HEK293 (cell line): ENCODE measurements around the gene MPZL3.

ENCODE experiments used
- CTCF ChIA-PET: fragments of 350-600 bp; formaldehyde crosslinking; extraction: SDS; loops from one replicate; lab custom pipeline; 2021; ENCODE audit warnings: antibody characterized with exemption; lab: Yijun Ruan, JAX
- POLR2A ChIA-PET: fragments of 300-600 bp; formaldehyde crosslinking; extraction: SDS; loops from one replicate; lab custom pipeline; 2020; ENCODE audit warnings: antibody characterized with exemption, inconsistent platforms; lab: Yijun Ruan, JAX
- H3K27ac ChIP-seq: fragments of 200-500 bp; sonication (Bioruptor generic); 2 replicates; pipeline ENCODE4 v1.5.1; 2014; ENCODE audit warnings: low read depth, low read length, control low read depth, inconsistent platforms; ENCODE audit errors: extremely low read depth
- H3K36me3 ChIP-seq, 2 experiments: fragments of 200-500 bp in 1 of 2; sonication (Bioruptor generic) in 1 of 2; 1 replicate in 1 of 2; 2 replicates in 1 of 2; pipeline ENCODE4 v1.5.1; 2014 to 2017; ENCODE audit warnings: inconsistent platforms in 2 of 2, low read length in 2 of 2; ENCODE audit not compliant: control insufficient read depth in 2 of 2, insufficient read depth in 1 of 2
- H3K4me1 ChIP-seq: fragments of 200-500 bp; sonication (Bioruptor generic); 2 replicates; pipeline ENCODE4 v1.5.1; 2014; ENCODE audit warnings: mild to moderate bottlenecking, low read length, inconsistent platforms; ENCODE audit not compliant: control insufficient read depth, insufficient read depth
- H3K4me3 ChIP-seq: 2 replicates; pipeline ENCODE4 v1.5.1; 2011; ENCODE audit warnings: low read depth, mild to moderate bottlenecking, control low read depth, low read length, moderate library complexity
- H3K9me3 ChIP-seq: fragments of 200-500 bp; sonication (Bioruptor generic); 2 replicates; pipeline ENCODE4 v1.5.1; 2014; ENCODE audit warnings: low read depth, low read length, inconsistent platforms; ENCODE audit not compliant: control insufficient read depth, insufficient read depth
- GLI2 ChIP-seq: fragments of 450-650 bp; formaldehyde crosslinking; IDR thresholded peaks from 2 replicates; pipeline ENCODE4; 2017; ENCODE audit warnings: missing biosample characterization, missing genetic modification characterization, low read depth, borderline replicate concordance
- GLIS1 ChIP-seq: fragments of 450-650 bp; formaldehyde crosslinking; IDR thresholded peaks from 2 replicates; pipeline ENCODE4 v1.5.1; 2016; ENCODE audit warnings: missing biosample characterization, missing genetic modification characterization
- PRDM1 ChIP-seq: fragments of 450-650 bp; formaldehyde crosslinking; IDR thresholded peaks from 2 replicates; pipeline ENCODE4; 2016; ENCODE audit warnings: missing biosample characterization, missing genetic modification characterization
- PRDM6 ChIP-seq: fragments of 450-650 bp; formaldehyde crosslinking; IDR thresholded peaks from 2 replicates; pipeline ENCODE4 v1.5.1; 2017; ENCODE audit warnings: missing biosample characterization, missing genetic modification characterization
- TCF7L2 ChIP-seq: IDR thresholded peaks from 2 replicates; pipeline ENCODE4 v1.6.1; 2011; ENCODE audit warnings: low read depth, mild to moderate bottlenecking, inconsistent platforms, low read length, moderate library complexity, borderline replicate concordance
- ZBTB17 ChIP-seq: fragments of 450-650 bp; formaldehyde crosslinking; IDR thresholded peaks from 2 replicates; pipeline ENCODE4 v1.5.1; 2016; ENCODE audit warnings: missing biosample characterization, missing genetic modification characterization
- ZNF23 ChIP-seq: fragments of 450-650 bp; formaldehyde crosslinking; IDR thresholded peaks from 2 replicates; pipeline ENCODE4 v1.5.1; 2016; ENCODE audit warnings: missing biosample characterization, missing genetic modification characterization, borderline replicate concordance
- ZNF248 ChIP-seq: fragments of 450-650 bp; formaldehyde crosslinking; IDR thresholded peaks from 2 replicates; pipeline ENCODE4 v1.5.1; 2017; ENCODE audit warnings: missing biosample characterization, missing genetic modification characterization
- ZNF311 ChIP-seq: fragments of 450-650 bp; formaldehyde crosslinking; IDR thresholded peaks from 2 replicates; pipeline ENCODE4 v1.5.1; 2017; ENCODE audit warnings: missing biosample characterization, missing genetic modification characterization, borderline replicate concordance
- ZNF341 ChIP-seq: fragments of 450-650 bp; formaldehyde crosslinking; IDR thresholded peaks from 2 replicates; pipeline ENCODE4; 2016; ENCODE audit warnings: low read depth, missing biosample characterization, missing genetic modification characterization
- ZNF585B ChIP-seq: fragments of 450-650 bp; formaldehyde crosslinking; IDR thresholded peaks from 2 replicates; pipeline ENCODE4 v1.5.1; 2016; ENCODE audit warnings: missing biosample characterization, missing genetic modification characterization
- ZNF660 ChIP-seq: fragments of 450-650 bp; IDR thresholded peaks from 2 replicates; pipeline ENCODE4 v1.5.1; 2018; ENCODE audit warnings: missing biosample characterization, mild to moderate bottlenecking, missing genetic modification characterization
- ZXDB ChIP-seq: fragments of 450-650 bp; formaldehyde crosslinking; IDR thresholded peaks from 2 replicates; pipeline ENCODE4 v1.5.1; 2016; ENCODE audit warnings: missing biosample characterization, missing genetic modification characterization
- TF ChIP-seq, protein P1 (sequence below): IDR thresholded peaks from 2 replicates; pipeline ENCODE4 v1.6.1; 2011; ENCODE audit warnings: mild to moderate bottlenecking, low read depth, low read length, borderline replicate concordance
- TF ChIP-seq, protein P2 (sequence below): fragments of 450-650 bp; formaldehyde crosslinking; IDR thresholded peaks from 2 replicates; pipeline ENCODE4 v1.5.1; 2016; ENCODE audit warnings: missing biosample characterization, missing genetic modification characterization

MPZL3 gene

GRCh38 chr11:118287006-118287405 is 34.8 kb upstream of the MPZL3 start:
- no peak overlapping the region for H3K4me3 ChIP-seq
- H3K4me1 ChIP-seq: no peaks in the 10 kb centered on the region
- no peaks in the 10 kb centered on the region for H3K9me3 ChIP-seq
- ChIA-PET POLR2A (interaction anchor here (0.8 kb wide), 1 partner anchor 29 kb away, joined by 3 read pairs; no protein-coding TSS in a partner anchor), CTCF (interaction anchor here (1.4 kb wide), 1 partner anchor 9 kb away, joined by 8 read pairs; no protein-coding TSS in a partner anchor)
- H3K36me3 ChIP-seq: no peaks in the 10 kb centered on the region
- no peak overlapping the region for H3K27ac ChIP-seq
- TF ChIP-seq PRDM6 (tag by site-specific recombination) (peak; percentile 83), ZNF248 (tag by site-specific recombination) (no peak), ZNF311 (tag by site-specific recombination) (no peak), ZNF660 (tag by site-specific recombination) (peak; percentile 31; the same call in 1 of the 2 replicates)

DNA sequence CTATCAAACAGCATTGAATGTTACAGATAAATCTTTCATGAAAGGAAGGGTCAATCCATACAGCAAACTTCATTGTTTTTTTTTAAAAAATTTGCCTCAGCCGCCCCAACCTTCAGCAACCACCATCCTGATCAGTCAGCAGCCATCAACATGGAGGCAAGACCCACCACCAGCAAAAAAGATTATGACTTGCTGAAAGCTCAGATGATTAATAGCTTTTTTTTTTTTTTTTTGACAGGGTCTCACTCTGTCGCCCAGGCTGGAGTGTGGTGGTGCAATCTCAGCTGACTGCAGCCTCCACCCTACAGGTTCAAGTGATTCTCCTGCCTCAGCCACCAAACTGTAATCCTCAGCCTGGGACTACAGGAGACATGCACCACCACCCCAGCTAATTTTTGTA is 34.4 kb upstream of the MPZL3 start:
- no peak for TF ChIP-seq ZBTB17
- TF ChIP-seq ZXDB (tag by site-specific recombination): no peak
- no peak for TF ChIP-seq TCF7L2
- no peak for TF ChIP-seq ZNF23 (tag by site-specific recombination)
- no peak for TF ChIP-seq GLI2 (tag by site-specific recombination)
- no peak for TF ChIP-seq ZNF585B
- TF ChIP-seq, all 188 proteins: peak for 0
- Histone ChIP-seq H3K4me3 (no peak overlapping the region), H3K9me3 (no peaks in the 10 kb centered on the region), H3K27ac (no peak overlapping the region), H3K36me3 (no peaks in the 10 kb centered on the region), H3K4me1 (no peaks in the 10 kb centered on the region)
- ChIA-PET CTCF (interaction anchor here (0.6 to 1.4 kb wide), 2 partner anchors 9 to 884 kb away, joined by 3 to 8 read pairs; no protein-coding TSS in a partner anchor), POLR2A (interaction anchor here (0.8 kb wide), 1 partner anchor 29 kb away, joined by 3 read pairs; no protein-coding TSS in a partner anchor)

DNA sequence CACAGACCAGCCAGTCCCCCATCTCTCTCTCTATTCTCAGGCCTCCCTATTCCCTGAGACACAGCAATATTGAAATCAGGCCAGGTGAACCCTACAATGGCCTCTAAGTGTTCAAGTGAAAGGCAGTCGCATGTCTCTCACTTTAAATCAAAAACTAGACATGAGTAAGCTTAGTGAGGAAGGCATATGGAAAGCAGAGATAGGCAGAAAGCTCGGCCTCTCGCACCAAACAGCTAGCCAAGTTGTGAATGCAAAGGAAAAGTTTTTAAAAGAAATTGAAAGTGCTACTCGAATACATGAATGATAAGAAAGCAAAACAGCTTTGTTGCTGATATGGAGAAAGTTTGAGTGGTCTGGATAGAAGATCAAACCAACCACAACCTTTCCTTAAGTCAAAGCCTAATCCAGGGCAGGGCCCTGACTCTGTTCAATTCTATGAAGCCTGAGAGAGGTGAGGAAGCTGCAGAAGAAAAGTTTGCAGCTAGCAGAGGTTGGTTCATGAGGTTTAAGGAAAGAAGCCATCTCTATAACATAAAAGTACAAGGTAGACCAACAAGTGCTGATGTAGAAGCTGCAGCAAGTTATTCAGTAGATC is 31.7 kb upstream of the MPZL3 start:
- TF ChIP-seq GLIS1 (tag by site-specific recombination): no peak
- peak; percentile 51; the same call in 1 of the 2 replicates for TF ChIP-seq PRDM1
- TF ChIP-seq, all 188 proteins: peak for 1
- POLR2A ChIA-PET: no interaction called here
- CTCF ChIA-PET: interaction anchor here (1.0 kb wide), 1 partner anchor 20 kb away, joined by 4 read pairs; no protein-coding TSS in a partner anchor
- Histone ChIP-seq H3K9me3 (no peaks in the 10 kb centered on the region), H3K27ac (no peak overlapping the region), H3K36me3 (no peaks in the 10 kb centered on the region), H3K4me1 (no peaks in the 10 kb centered on the region), H3K4me3 (no peak overlapping the region)

DNA sequence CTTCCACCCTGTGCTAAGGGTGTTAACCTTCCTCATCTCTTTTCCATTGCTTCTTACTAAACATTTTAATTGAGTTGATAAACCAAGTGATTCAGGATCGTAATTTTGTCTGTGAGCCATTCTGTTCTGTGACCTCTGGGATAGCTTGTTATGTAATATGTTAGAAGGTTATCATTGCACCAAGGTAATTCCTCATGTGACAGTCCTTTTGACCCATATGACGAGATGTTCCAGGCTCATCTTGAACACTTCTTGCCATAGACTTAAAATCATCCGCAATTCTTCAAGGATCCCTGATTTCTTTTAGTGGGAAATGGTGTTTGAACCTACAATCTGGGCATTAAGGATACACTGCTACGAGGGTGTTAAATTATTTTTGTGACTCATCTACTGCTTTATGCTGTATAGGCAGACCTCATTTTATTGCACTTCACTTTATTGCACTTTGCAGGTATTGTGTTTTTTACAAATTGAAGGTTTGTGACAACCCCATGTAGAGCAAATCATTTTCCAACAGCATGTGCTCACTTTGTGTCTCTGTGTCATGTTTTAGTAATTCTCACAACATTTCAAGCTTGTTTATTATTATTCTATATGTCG is 31.0 kb upstream of the MPZL3 start:
- Histone ChIP-seq H3K4me1 (no peaks in the 10 kb centered on the region), H3K36me3 (no peaks in the 10 kb centered on the region), H3K27ac (no peak overlapping the region), H3K4me3 (no peak overlapping the region), H3K9me3 (no peaks in the 10 kb centered on the region)
- POLR2A ChIA-PET: no interaction called here
- TF ChIP-seq, protein P1, sequence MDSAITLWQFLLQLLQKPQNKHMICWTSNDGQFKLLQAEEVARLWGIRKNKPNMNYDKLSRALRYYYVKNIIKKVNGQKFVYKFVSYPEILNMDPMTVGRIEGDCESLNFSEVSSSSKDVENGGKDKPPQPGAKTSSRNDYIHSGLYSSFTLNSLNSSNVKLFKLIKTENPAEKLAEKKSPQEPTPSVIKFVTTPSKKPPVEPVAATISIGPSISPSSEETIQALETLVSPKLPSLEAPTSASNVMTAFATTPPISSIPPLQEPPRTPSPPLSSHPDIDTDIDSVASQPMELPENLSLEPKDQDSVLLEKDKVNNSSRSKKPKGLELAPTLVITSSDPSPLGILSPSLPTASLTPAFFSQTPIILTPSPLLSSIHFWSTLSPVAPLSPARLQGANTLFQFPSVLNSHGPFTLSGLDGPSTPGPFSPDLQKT: no peak
- TF ChIP-seq, protein P2, sequence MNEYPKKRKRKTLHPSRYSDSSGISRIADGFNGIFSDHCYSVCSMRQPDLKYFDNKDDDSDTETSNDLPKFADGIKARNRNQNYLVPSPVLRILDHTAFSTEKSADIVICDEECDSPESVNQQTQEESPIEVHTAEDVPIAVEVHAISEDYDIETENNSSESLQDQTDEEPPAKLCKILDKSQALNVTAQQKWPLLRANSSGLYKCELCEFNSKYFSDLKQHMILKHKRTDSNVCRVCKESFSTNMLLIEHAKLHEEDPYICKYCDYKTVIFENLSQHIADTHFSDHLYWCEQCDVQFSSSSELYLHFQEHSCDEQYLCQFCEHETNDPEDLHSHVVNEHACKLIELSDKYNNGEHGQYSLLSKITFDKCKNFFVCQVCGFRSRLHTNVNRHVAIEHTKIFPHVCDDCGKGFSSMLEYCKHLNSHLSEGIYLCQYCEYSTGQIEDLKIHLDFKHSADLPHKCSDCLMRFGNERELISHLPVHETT (tag by site-specific recombination): no peak
- no peak for TF ChIP-seq ZNF341 (tag by site-specific recombination)
- CTCF ChIA-PET: interaction anchor here (0.6 to 2.1 kb wide), 4 partner anchors 12 to 70 kb away, joined by 3 to 8 read pairs (median 4); no protein-coding TSS in a partner anchor
